SK-N-SH treated with all-trans-retinoic acid at 6 μM for 48 hours (cell line): Measurements from ENCODE around the gene TKTL1.

Source experiments
- ARNTL ChIP-seq: fragments of 450-650 bp; formaldehyde crosslinking; IDR thresholded peaks from 2 replicates; pipeline ENCODE4 v1.5.0; 2020; ENCODE audit warnings: low read depth, mild to moderate bottlenecking, moderate library complexity, borderline replicate concordance
- BACH2 ChIP-seq: fragments of 250-450 bp; sonication (Bioruptor Pico); IDR thresholded peaks from 2 replicates; pipeline ENCODE4 v1.9.0; 2021; ENCODE audit warnings: mild to moderate bottlenecking, borderline replicate concordance
- CSDC2 ChIP-seq: fragments of 250-450 bp; sonication (Bioruptor Pico); IDR thresholded peaks from 2 replicates; pipeline ENCODE4 v1.5.0; 2020; ENCODE audit warnings: mild to moderate bottlenecking, moderate library complexity
- ISL1 ChIP-seq: fragments of 250-450 bp; sonication (Bioruptor Pico); IDR thresholded peaks from 2 replicates; pipeline ENCODE4 v2.1.2; 2022; ENCODE audit warnings: mild to moderate bottlenecking, moderate library complexity
- PPARA ChIP-seq: fragments of 250-450 bp; sonication (Bioruptor Pico); IDR thresholded peaks from 2 replicates; pipeline ENCODE4 v1.5.0; 2020; ENCODE audit warnings: mild to moderate bottlenecking, borderline replicate concordance
- SNAI2 ChIP-seq: fragments of 250-450 bp; sonication (Bioruptor Pico); IDR thresholded peaks from 2 replicates; pipeline ENCODE4 v1.5.0; 2020; ENCODE audit warnings: mild to moderate bottlenecking, moderate library complexity
- TCF4 ChIP-seq: fragments of 250-450 bp; sonication (Bioruptor Pico); IDR thresholded peaks from 2 replicates; pipeline ENCODE4 v1.8.0; 2021; ENCODE audit warnings: mild to moderate bottlenecking, moderate library complexity, borderline replicate concordance
- ZFP3 ChIP-seq: fragments of 250-450 bp; sonication (Bioruptor Pico); IDR thresholded peaks from 2 replicates; pipeline ENCODE4 v1.5.0; 2020; ENCODE audit warnings: mild to moderate bottlenecking, moderate library complexity
- ZNF565 ChIP-seq: fragments of 450-650 bp; formaldehyde crosslinking; conservative IDR thresholded peaks from 2 replicates; pipeline ENCODE4 v1.5.0; 2020; ENCODE audit warnings: low read depth, mild to moderate bottlenecking, moderate library complexity
- ZNF8 ChIP-seq: fragments of 450-650 bp; formaldehyde crosslinking; IDR thresholded peaks from 2 replicates; pipeline ENCODE4 v1.5.0; 2020; ENCODE audit warnings: mild to moderate bottlenecking, moderate library complexity
- TF ChIP-seq, protein P1 (sequence below): fragments of 250-450 bp; sonication (Bioruptor Pico); IDR thresholded peaks from 2 replicates; pipeline ENCODE4 v1.8.0; 2020; ENCODE audit warnings: mild to moderate bottlenecking, moderate library complexity, borderline replicate concordance
- TF ChIP-seq, protein P2 (sequence below): fragments of 250-450 bp; sonication (Bioruptor Pico); IDR thresholded peaks from 2 replicates; pipeline ENCODE4 v1.5.1; 2020; ENCODE audit warnings: low read depth, mild to moderate bottlenecking, moderate library complexity
- TF ChIP-seq, protein P3 (sequence below): fragments of 250-450 bp; sonication (Bioruptor Pico); IDR thresholded peaks from 2 replicates; pipeline ENCODE4 v1.8.0; 2021; ENCODE audit warnings: low read depth, mild to moderate bottlenecking, moderate library complexity, borderline replicate concordance

DNA sequence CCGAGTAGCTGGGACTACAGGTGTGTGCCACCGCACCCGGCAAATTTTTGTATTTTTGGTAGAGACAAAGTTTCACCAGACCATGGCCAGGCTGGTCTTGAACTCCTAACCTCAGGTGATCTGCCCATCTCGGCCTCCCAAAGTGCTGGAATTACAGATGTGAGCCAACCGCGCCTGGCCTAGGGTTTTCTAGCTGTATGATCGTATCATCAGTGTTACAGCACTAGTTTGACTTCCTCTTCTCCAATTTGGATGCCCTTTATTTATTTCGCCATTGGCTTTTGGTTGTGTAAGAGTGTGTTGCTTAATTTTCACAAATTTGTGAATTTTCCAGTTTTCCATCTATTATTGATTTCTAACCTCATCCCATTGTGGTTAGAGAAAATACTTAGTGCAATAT is 5.2 kb downstream of the TKTL1 start:
- no peak for TF ChIP-seq ZFP3
- TF ChIP-seq, protein P1, sequence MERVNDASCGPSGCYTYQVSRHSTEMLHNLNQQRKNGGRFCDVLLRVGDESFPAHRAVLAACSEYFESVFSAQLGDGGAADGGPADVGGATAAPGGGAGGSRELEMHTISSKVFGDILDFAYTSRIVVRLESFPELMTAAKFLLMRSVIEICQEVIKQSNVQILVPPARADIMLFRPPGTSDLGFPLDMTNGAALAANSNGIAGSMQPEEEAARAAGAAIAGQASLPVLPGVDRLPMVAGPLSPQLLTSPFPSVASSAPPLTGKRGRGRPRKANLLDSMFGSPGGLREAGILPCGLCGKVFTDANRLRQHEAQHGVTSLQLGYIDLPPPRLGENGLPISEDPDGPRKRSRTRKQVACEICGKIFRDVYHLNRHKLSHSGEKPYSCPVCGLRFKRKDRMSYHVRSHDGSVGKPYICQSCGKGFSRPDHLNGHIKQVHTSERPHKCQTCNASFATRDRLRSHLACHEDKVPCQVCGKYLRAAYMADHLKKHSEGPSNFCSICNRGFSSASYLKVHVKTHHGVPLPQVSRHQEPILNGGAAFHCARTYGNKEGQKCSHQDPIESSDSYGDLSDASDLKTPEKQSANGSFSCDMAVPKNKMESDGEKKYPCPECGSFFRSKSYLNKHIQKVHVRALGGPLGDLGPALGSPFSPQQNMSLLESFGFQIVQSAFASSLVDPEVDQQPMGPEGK = no peak
- TF ChIP-seq BACH2 (CRISPR knock-in tag) = no peak
- TF ChIP-seq CSDC2 (CRISPR knock-in tag) = no peak
- no peak for TF ChIP-seq TCF4 (CRISPR knock-in tag)
- TF ChIP-seq ZNF8 (CRISPR knock-in tag) = no peak
- TF ChIP-seq, protein P2, sequence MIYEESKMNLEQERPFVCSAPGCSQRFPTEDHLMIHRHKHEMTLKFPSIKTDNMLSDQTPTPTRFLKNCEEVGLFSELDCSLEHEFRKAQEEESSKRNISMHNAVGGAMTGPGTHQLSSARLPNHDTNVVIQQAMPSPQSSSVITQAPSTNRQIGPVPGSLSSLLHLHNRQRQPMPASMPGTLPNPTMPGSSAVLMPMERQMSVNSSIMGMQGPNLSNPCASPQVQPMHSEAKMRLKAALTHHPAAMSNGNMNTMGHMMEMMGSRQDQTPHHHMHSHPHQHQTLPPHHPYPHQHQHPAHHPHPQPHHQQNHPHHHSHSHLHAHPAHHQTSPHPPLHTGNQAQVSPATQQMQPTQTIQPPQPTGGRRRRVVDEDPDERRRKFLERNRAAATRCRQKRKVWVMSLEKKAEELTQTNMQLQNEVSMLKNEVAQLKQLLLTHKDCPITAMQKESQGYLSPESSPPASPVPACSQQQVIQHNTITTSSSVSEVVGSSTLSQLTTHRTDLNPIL (CRISPR knock-in tag) = no peak
- TF ChIP-seq, protein P3, sequence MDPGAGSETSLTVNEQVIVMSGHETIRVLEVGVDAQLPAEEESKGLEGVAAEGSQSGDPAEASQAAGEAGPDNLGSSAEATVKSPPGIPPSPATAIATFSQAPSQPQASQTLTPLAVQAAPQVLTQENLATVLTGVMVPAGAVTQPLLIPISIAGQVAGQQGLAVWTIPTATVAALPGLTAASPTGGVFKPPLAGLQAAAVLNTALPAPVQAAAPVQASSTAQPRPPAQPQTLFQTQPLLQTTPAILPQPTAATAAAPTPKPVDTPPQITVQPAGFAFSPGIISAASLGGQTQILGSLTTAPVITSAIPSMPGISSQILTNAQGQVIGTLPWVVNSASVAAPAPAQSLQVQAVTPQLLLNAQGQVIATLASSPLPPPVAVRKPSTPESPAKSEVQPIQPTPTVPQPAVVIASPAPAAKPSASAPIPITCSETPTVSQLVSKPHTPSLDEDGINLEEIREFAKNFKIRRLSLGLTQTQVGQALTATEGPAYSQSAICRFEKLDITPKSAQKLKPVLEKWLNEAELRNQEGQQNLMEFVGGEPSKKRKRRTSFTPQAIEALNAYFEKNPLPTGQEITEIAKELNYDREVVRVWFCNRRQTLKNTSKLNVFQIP (CRISPR knock-in tag) = no peak
- TF ChIP-seq ISL1 (CRISPR knock-in tag) = no peak
- TF ChIP-seq PPARA = no peak
- TF ChIP-seq SNAI2 (CRISPR knock-in tag) = no peak
- TF ChIP-seq ZNF565 (CRISPR knock-in tag) = no peak
- TF ChIP-seq ARNTL = no peak
